WTC11 (cell line): Measurements from ENCODE around the gene TUBGCP3.

Experiments used
- ESRRA ChIP-seq: sonication (generic); formaldehyde crosslinking; IDR thresholded peaks from 2 replicates; pipeline ENCODE4 v1.8.1; 2022; ENCODE audit warnings: mild to moderate bottlenecking, missing genetic modification reagents, borderline replicate concordance
- FOXJ3 ChIP-seq: sonication (generic); formaldehyde crosslinking; IDR thresholded peaks from 2 replicates; pipeline ENCODE4 v1.9.0; 2021; ENCODE audit warnings: missing genetic modification reagents, mild to moderate bottlenecking, borderline replicate concordance
- FOXP1 ChIP-seq: sonication (generic); formaldehyde crosslinking; IDR thresholded peaks from 2 replicates; pipeline ENCODE4 v1.8.0; 2022; ENCODE audit warnings: missing genetic modification reagents, mild to moderate bottlenecking, moderate library complexity, borderline replicate concordance
- TF ChIP-seq, protein P1 (sequence below): fragments of 200-600 bp; IDR thresholded peaks from 2 replicates; pipeline ENCODE4 v1.8.0; 2022; ENCODE audit warnings: antibody characterized with exemption
- TF ChIP-seq, protein P2 (sequence below): sonication (generic); formaldehyde crosslinking; conservative IDR thresholded peaks from 2 replicates; pipeline ENCODE4 v1.8.1; 2022; ENCODE audit warnings: mild to moderate bottlenecking, missing genetic modification reagents

DNA sequence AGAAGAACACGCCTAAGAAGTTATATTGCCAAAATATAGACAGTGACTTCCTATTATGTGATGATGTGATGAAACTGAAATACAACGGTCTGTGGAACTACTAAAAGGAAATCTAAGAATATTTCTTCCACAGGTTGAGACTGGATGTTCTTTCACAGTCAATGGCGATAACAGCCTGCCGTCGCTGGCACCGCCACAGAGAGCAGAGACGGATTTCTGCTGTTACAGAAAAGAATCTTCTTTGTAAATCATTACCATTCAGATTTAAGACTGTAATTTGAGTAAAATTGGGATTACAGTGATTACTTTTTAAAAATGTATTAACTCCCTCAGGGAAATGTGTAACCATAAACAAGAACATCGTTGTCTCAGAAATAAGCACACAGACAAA lies 100.8 kb downstream of the TUBGCP3 start:
- TF ChIP-seq FOXP1 (CRISPR knock-in tag) (no peak), FOXJ3 (CRISPR knock-in tag) (no peak), ESRRA (CRISPR knock-in tag) (no peak)
- TF ChIP-seq, protein P1, sequence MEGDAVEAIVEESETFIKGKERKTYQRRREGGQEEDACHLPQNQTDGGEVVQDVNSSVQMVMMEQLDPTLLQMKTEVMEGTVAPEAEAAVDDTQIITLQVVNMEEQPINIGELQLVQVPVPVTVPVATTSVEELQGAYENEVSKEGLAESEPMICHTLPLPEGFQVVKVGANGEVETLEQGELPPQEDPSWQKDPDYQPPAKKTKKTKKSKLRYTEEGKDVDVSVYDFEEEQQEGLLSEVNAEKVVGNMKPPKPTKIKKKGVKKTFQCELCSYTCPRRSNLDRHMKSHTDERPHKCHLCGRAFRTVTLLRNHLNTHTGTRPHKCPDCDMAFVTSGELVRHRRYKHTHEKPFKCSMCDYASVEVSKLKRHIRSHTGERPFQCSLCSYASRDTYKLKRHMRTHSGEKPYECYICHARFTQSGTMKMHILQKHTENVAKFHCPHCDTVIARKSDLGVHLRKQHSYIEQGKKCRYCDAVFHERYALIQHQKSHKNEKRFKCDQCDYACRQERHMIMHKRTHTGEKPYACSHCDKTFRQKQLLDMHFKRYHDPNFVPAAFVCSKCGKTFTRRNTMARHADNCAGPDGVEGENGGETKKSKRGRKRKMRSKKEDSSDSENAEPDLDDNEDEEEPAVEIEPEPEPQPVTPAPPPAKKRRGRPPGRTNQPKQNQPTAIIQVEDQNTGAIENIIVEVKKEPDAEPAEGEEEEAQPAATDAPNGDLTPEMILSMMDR, result no peak
- TF ChIP-seq, protein P2, sequence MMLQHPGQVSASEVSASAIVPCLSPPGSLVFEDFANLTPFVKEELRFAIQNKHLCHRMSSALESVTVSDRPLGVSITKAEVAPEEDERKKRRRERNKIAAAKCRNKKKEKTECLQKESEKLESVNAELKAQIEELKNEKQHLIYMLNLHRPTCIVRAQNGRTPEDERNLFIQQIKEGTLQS (CRISPR knock-in tag), result no peak
